ENCODE data around the gene PRX. TPM values are rescaled to one million over a fixed set of nuclear protein-coding genes. Genes with fewer than 3 reads are reported as not detected.

Gene PRX
- total RNA-seq, 1 experiment from 2014 or later = 1.6 TPM

- Mint-ChIP-seq H3K4me3 (ENCODE audit: low read depth, unreplicated experiment) (no peak overlapping the region), H3K27ac (ENCODE audit: unreplicated experiment) (no peak overlapping the region), H3K27me3 (ENCODE audit: unreplicated experiment) (peaks cover 16% of the 10 kb centered on the region), H3K9me3 (ENCODE audit: low read depth, unreplicated experiment) (no peaks in the 10 kb centered on the region), H3K4me1 (ENCODE audit: low read depth, unreplicated experiment) (no peaks in the 10 kb centered on the region), H3K36me3 (ENCODE audit: insufficient read depth, unreplicated experiment) (no peaks in the 10 kb centered on the region)
- CTCF ChIA-PET = no interaction called here
- BruUV-seq (replicated peaks) = no TSS peak
- intact Hi-C loops (cut with micrococcal nuclease; ENCODE audit: unreplicated experiment) = no loop called here
- TF ChIP-seq CTCF (IDR thresholded peaks at IDR 0.05; ENCODE audit: unreplicated experiment) = no peak
- no peak for DNase-seq
Measured at GRCh38 chr19:40381321-40381720, 31.9 kb downstream of the PRX start.

GRCh38 chr19:40380199-40381037, 32.8 kb downstream of the PRX start:
- no peak for DNase-seq
- no peak for TF ChIP-seq CTCF (IDR thresholded peaks at IDR 0.05; ENCODE audit: unreplicated experiment)
- H3K9me3 Mint-ChIP-seq (ENCODE audit: low read depth, unreplicated experiment) = no peaks in the 10 kb centered on the region
- intact Hi-C loops (cut with micrococcal nuclease; ENCODE audit: unreplicated experiment) = no loop called here
- no peaks in the 10 kb centered on the region for H3K36me3 Mint-ChIP-seq (ENCODE audit: insufficient read depth, unreplicated experiment)
- no TSS peak for BruUV-seq (replicated peaks)
- no peaks in the 10 kb centered on the region for H3K4me1 Mint-ChIP-seq (ENCODE audit: low read depth, unreplicated experiment)
- no peak overlapping the region for H3K27ac Mint-ChIP-seq (ENCODE audit: unreplicated experiment)
- CTCF ChIA-PET = interaction anchor here (0.9 kb wide), 1 partner anchor 16 kb away, joined by 3 read pairs; no protein-coding TSS in a partner anchor
- no peak overlapping the region for H3K4me3 Mint-ChIP-seq (ENCODE audit: low read depth, unreplicated experiment)
- H3K27me3 Mint-ChIP-seq (ENCODE audit: unreplicated experiment) = peaks cover 11% of the 10 kb centered on the region

- H3K27me3 Mint-ChIP-seq (ENCODE audit: unreplicated experiment) = peaks cover 3% of the 10 kb centered on the region
- no peak for DNase-seq
- no peak for TF ChIP-seq CTCF (IDR thresholded peaks at IDR 0.05; ENCODE audit: unreplicated experiment)
- no peaks in the 10 kb centered on the region for H3K9me3 Mint-ChIP-seq (ENCODE audit: low read depth, unreplicated experiment)
- H3K27ac Mint-ChIP-seq (ENCODE audit: unreplicated experiment) = no peak overlapping the region
- H3K4me3 Mint-ChIP-seq (ENCODE audit: low read depth, unreplicated experiment) = no peak overlapping the region
- no peaks in the 10 kb centered on the region for H3K4me1 Mint-ChIP-seq (ENCODE audit: low read depth, unreplicated experiment)
- H3K36me3 Mint-ChIP-seq (ENCODE audit: insufficient read depth, unreplicated experiment) = no peaks in the 10 kb centered on the region
- no TSS peak for BruUV-seq (replicated peaks)
- CTCF ChIA-PET = no interaction called here
- intact Hi-C loops (cut with micrococcal nuclease; ENCODE audit: unreplicated experiment) = no loop called here
Measured at GRCh38 chr19:40379446-40380198, 33.6 kb downstream of the PRX start.

GRCh38 chr19:40378509-40378908, 34.7 kb downstream of the PRX start:
- no peak for TF ChIP-seq CTCF (IDR thresholded peaks at IDR 0.05; ENCODE audit: unreplicated experiment)
- Mint-ChIP-seq H3K27ac (ENCODE audit: unreplicated experiment) (no peak overlapping the region), H3K27me3 (ENCODE audit: unreplicated experiment) (no peaks in the 10 kb centered on the region), H3K9me3 (ENCODE audit: low read depth, unreplicated experiment) (no peaks in the 10 kb centered on the region), H3K36me3 (ENCODE audit: insufficient read depth, unreplicated experiment) (peaks cover 5% of the 10 kb centered on the region), H3K4me3 (ENCODE audit: low read depth, unreplicated experiment) (no peak overlapping the region), H3K4me1 (ENCODE audit: low read depth, unreplicated experiment) (no peaks in the 10 kb centered on the region)
- no peak for DNase-seq
- intact Hi-C loops (cut with micrococcal nuclease; ENCODE audit: unreplicated experiment) = no loop called here
- BruUV-seq (replicated peaks) = no TSS peak
- CTCF ChIA-PET = no interaction called here

Measured in Calu3 (cell line).